Astrocyte (in vitro differentiated cells and primary cell): ENCODE measurements around the gene MT1M. TPM values are rescaled to one million over a fixed set of nuclear protein-coding genes. Genes with fewer than 3 reads are reported as not detected.

Experiments
- DNase-seq: peaks from one replicate; pipeline ENCODE4 v3.0.0-alpha.2; 2010; ENCODE audit warnings: low read depth
- FAIRE-seq: peaks from 2 replicates; lab custom pipeline; 2011; peaks lifted over from hg19 to GRCh38; lab: Jason Lieb, UNC
- H2AFZ ChIP-seq: 2 replicates; pipeline ENCODE4 v1.6.0; 2012; ENCODE audit warnings: low read depth, low read length, inconsistent platforms
- H3K27ac ChIP-seq: 2 replicates; pipeline ENCODE4 v1.5.1; 2011; ENCODE audit warnings: low read depth, low read length, inconsistent platforms
- H3K27me3 ChIP-seq: 2 replicates; pipeline ENCODE4 v1.6.0; 2011; ENCODE audit warnings: low read length, inconsistent platforms; ENCODE audit not compliant: insufficient read depth
- H3K36me3 ChIP-seq: 2 replicates; pipeline ENCODE4 v1.5.1; 2011; ENCODE audit warnings: low read length, inconsistent platforms; ENCODE audit not compliant: insufficient read depth
- H3K4me1 ChIP-seq: 2 replicates; pipeline ENCODE4 v1.5.1; 2011; ENCODE audit warnings: low read length, inconsistent platforms; ENCODE audit not compliant: insufficient read depth
- H3K4me2 ChIP-seq: 2 replicates; pipeline ENCODE4 v1.6.0; 2012; ENCODE audit warnings: low read length, inconsistent platforms
- H3K4me3 ChIP-seq: 2 replicates; pipeline ENCODE4 v1.5.1; 2011; ENCODE audit warnings: low read depth, mild to moderate bottlenecking, low read length, inconsistent platforms; ENCODE audit not compliant: insufficient read depth
- H3K79me2 ChIP-seq: 2 replicates; pipeline ENCODE4 v1.6.0; 2012; ENCODE audit warnings: mild to moderate bottlenecking, low read length, inconsistent platforms; ENCODE audit not compliant: insufficient read depth
- H3K9ac ChIP-seq: 2 replicates; pipeline ENCODE4 v1.6.0; 2012; ENCODE audit warnings: mild to moderate bottlenecking, low read length, inconsistent platforms
- H3K9me3 ChIP-seq: 2 replicates; pipeline ENCODE4 v1.5.1; 2012; ENCODE audit warnings: low read depth, mild to moderate bottlenecking, low read length, inconsistent platforms; ENCODE audit not compliant: insufficient read depth
- H4K20me1 ChIP-seq: 2 replicates; pipeline ENCODE4 v1.6.0; 2012; ENCODE audit warnings: low read length, inconsistent platforms; ENCODE audit not compliant: insufficient read depth
- H3K27ac Mint-ChIP-seq: one replicate; pipeline ENCODE4 v1.8.0; 2021; ENCODE audit warnings: mild to moderate bottlenecking, mixed read lengths; ENCODE audit not compliant: unreplicated experiment
- H3K27me3 Mint-ChIP-seq: one replicate; pipeline ENCODE4 v1.8.0; 2021; ENCODE audit warnings: low read depth, mixed read lengths; ENCODE audit not compliant: unreplicated experiment
- H3K36me3 Mint-ChIP-seq: one replicate; pipeline ENCODE4 v1.8.0; 2021; ENCODE audit warnings: low read depth, mixed read lengths; ENCODE audit not compliant: unreplicated experiment
- H3K4me1 Mint-ChIP-seq: one replicate; pipeline ENCODE4 v1.8.0; 2021; ENCODE audit warnings: low read depth, mixed read lengths; ENCODE audit not compliant: unreplicated experiment
- H3K4me3 Mint-ChIP-seq: one replicate; pipeline ENCODE4 v1.8.0; 2021; ENCODE audit warnings: mild to moderate bottlenecking, moderate library complexity, mixed read lengths; ENCODE audit not compliant: unreplicated experiment
- H3K9me3 Mint-ChIP-seq: one replicate; pipeline ENCODE4 v1.8.0; 2021; ENCODE audit warnings: mild to moderate bottlenecking, mixed read lengths; ENCODE audit not compliant: unreplicated experiment
- CTCF ChIP-seq: IDR thresholded peaks from 2 replicates; pipeline ENCODE4 v1.5.1; 2011; ENCODE audit warnings: low read depth, mild to moderate bottlenecking, inconsistent platforms, low read length, moderate library complexity; ENCODE audit not compliant: insufficient read depth
- EZH2 ChIP-seq: IDR thresholded peaks from 2 replicates; pipeline ENCODE4 v1.6.1; 2012; ENCODE audit warnings: mild to moderate bottlenecking, low read length, inconsistent platforms; ENCODE audit not compliant: insufficient read depth
- total RNA-seq: library from RNA; stranded (reverse); gene quantifications from 2 replicates; pipeline ENCODE4 v1.2.1, GENCODE V29; 2021

Gene MT1M
- total RNA-seq, 1 donor from 2014 or later: not detected

DNA sequence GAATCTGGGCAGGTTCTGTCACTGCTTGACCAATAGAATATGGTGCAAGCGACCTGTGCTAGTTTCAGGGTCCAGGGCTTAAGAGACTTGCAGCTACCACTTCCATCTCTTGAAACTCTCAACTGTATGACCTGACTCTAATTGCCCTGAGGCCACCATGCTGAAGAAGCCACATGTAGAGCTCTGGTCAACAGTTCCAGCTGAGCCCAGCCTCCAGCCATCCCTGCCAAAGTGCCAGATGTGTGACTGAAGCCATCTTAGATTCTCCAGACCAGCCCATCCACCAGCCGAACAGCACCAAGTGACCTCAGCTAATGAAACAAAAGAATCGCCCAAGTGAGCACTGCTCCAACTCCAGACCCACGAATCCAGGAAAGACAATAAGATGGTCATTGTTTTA lies 27.5 kb upstream of the MT1M start:
- Mint-ChIP-seq H3K27ac (no peak overlapping the region), H3K4me1 (peaks cover 24% of the 10 kb centered on the region), H3K27me3 (peaks cover 25% of the 10 kb centered on the region), H3K36me3 (no peaks in the 10 kb centered on the region), H3K9me3 (peaks cover 3% of the 10 kb centered on the region), H3K4me3 (no peak overlapping the region)
- no peak overlapping the region for H3K4me2 ChIP-seq
- no peak overlapping the region for H3K27ac ChIP-seq
- H3K9ac ChIP-seq: no peak overlapping the region
- TF ChIP-seq CTCF (no peak), EZH2 (no peak)
- H3K36me3 ChIP-seq: no peaks in the 10 kb centered on the region
- peaks cover 27% of the 10 kb centered on the region for H3K4me1 ChIP-seq
- no peak overlapping the region for H2AFZ ChIP-seq
- no peak overlapping the region for H3K4me3 ChIP-seq
- DNase-seq (no peak), FAIRE-seq (no peak)
- peaks cover 5% of the 10 kb centered on the region for H4K20me1 ChIP-seq
- no peaks in the 10 kb centered on the region for H3K9me3 ChIP-seq
- no peaks in the 10 kb centered on the region for H3K27me3 ChIP-seq
- peaks cover 12% of the 10 kb centered on the region for H3K79me2 ChIP-seq

DNA sequence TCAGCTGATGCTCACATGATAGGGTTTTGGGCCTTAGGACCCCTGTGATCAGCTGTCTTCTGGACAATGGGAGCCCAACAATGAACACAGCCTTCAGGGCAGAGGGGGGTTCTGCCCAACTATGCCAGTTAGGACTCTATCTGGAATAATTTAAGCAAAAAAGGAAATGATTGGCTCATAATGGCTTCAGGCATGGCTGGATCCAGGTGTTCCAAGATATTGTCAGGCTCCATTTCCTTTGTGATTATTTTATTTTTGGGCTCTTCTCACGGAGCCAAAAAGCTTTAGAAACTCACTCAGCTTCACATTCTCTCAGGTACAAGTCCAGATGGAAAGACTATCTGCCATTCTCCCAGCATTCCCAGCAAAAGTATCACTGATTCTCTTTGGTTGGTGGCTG lies 27.0 kb upstream of the MT1M start:
- Histone ChIP-seq H3K4me1 (peaks cover 32% of the 10 kb centered on the region), H3K79me2 (peaks cover 12% of the 10 kb centered on the region), H3K27ac (peak overlapping the region; percentile 92), H3K4me2 (peak overlapping the region; percentile 88), H3K4me3 (no peak overlapping the region), H3K27me3 (no peaks in the 10 kb centered on the region), H4K20me1 (peaks cover 5% of the 10 kb centered on the region), H2AFZ (no peak overlapping the region), H3K36me3 (no peaks in the 10 kb centered on the region), H3K9ac (no peak overlapping the region), H3K9me3 (no peaks in the 10 kb centered on the region)
- no peak overlapping the region for H3K27ac Mint-ChIP-seq
- DNase-seq (no peak), FAIRE-seq (no peak)
- peaks cover 29% of the 10 kb centered on the region for H3K4me1 Mint-ChIP-seq
- no peak for TF ChIP-seq EZH2
- TF ChIP-seq CTCF: no peak
- no peak overlapping the region for H3K4me3 Mint-ChIP-seq
- no peaks in the 10 kb centered on the region for H3K36me3 Mint-ChIP-seq
- peaks cover 21% of the 10 kb centered on the region for H3K27me3 Mint-ChIP-seq
- H3K9me3 Mint-ChIP-seq: peaks cover 3% of the 10 kb centered on the region

DNA sequence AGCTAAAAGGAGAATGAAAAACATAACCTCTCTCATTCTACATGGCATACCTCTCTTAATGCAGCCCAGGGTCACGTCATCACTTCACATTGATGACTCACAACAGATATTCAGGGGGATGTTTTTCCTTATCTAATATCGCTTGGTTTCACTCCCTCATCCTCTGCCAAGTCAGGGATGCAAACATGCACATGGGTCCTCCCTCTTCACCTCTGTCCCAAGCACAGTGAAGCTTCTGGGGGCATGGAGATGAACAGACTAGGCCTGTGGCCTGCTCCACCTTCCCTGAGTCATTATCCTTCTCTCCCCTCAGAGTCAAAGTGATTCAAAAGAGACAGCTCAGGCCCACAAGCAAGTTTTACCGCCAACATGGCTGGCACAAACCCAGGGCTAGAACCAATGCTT lies 26.4 kb upstream of the MT1M start:
- TF ChIP-seq EZH2: no peak
- TF ChIP-seq CTCF: no peak
- H3K79me2 ChIP-seq: peaks cover 12% of the 10 kb centered on the region
- DNase-seq (peak; percentile 77), FAIRE-seq (peak; percentile 58)
- peak overlapping the region; percentile 92 for H3K27ac ChIP-seq
- H3K4me3 Mint-ChIP-seq: no peak overlapping the region
- no peak overlapping the region for H3K4me3 ChIP-seq
- H3K27me3 Mint-ChIP-seq: peaks cover 17% of the 10 kb centered on the region
- no peak overlapping the region for H2AFZ ChIP-seq
- no peaks in the 10 kb centered on the region for H3K9me3 ChIP-seq
- H4K20me1 ChIP-seq: peaks cover 5% of the 10 kb centered on the region
- H3K4me1 ChIP-seq: peaks cover 38% of the 10 kb centered on the region
- H3K36me3 ChIP-seq: no peaks in the 10 kb centered on the region
- peaks cover 3% of the 10 kb centered on the region for H3K9me3 Mint-ChIP-seq
- no peaks in the 10 kb centered on the region for H3K27me3 ChIP-seq
- no peaks in the 10 kb centered on the region for H3K36me3 Mint-ChIP-seq
- H3K9ac ChIP-seq: peak overlapping the region; percentile 92
- peak overlapping the region; percentile 88 for H3K4me2 ChIP-seq
- H3K27ac Mint-ChIP-seq: peak overlapping the region; percentile 13
- peaks cover 33% of the 10 kb centered on the region for H3K4me1 Mint-ChIP-seq
